T-helper 17 cell (primary cell): ENCODE data around the gene ATP2A3. TPM values are rescaled to one million over a fixed set of nuclear protein-coding genes. Genes with fewer than 3 reads are reported as not detected.
"Not testable (repeated sequence)": the region's sequence is repeated elsewhere in the genome, so short reads cannot be mapped to it uniquely, and the experiment has no call there.

Source experiments
- ATAC-seq: fragments of 150-1000 bp; cut with Tn5 transposase; 2 replicates; pipeline ENCODE4 v1.10.0; 2021; ENCODE audit warnings: mild to moderate bottlenecking, moderate library complexity
- DNase-seq, 3 donors: peaks; one replicate each; pipeline versions ENCODE4 v3.0.0 to v3.0.0-alpha.2; 2020 to 2021
- H3K9me3 ChIP-seq: one replicate; pipeline ENCODE4 v1.7.0; 2013; ENCODE audit warnings: low read length, mild to moderate bottlenecking; ENCODE audit not compliant: control insufficient read depth, poor library complexity, severe bottlenecking
- H3K27ac Mint-ChIP-seq: one replicate; pipeline ENCODE4 v1.8.0; 2022; ENCODE audit warnings: mild to moderate bottlenecking, moderate library complexity, mixed read lengths
- H3K27me3 Mint-ChIP-seq: one replicate; pipeline ENCODE4 v1.8.0; 2022; ENCODE audit warnings: mixed read lengths
- H3K36me3 Mint-ChIP-seq: one replicate; pipeline ENCODE4 v1.8.0; 2022; ENCODE audit warnings: low read depth, mixed read lengths
- H3K4me1 Mint-ChIP-seq: one replicate; pipeline ENCODE4 v1.8.0; 2022; ENCODE audit warnings: mild to moderate bottlenecking, mixed read lengths
- H3K4me3 Mint-ChIP-seq: one replicate; pipeline ENCODE4 v1.8.0; 2022; ENCODE audit warnings: mild to moderate bottlenecking, moderate library complexity, mixed read lengths
- total RNA-seq, 4 donors: library from RNA in 2 of 4; stranded (reverse) in 2 of 4; gene quantifications; one replicate each; pipeline ENCODE4 v1.2.3 and lab custom pipeline; 2022 to 2026

The ATP2A3 gene
- total RNA-seq, 2 donors from 2014 or later = 279 to 298 TPM

DNA sequence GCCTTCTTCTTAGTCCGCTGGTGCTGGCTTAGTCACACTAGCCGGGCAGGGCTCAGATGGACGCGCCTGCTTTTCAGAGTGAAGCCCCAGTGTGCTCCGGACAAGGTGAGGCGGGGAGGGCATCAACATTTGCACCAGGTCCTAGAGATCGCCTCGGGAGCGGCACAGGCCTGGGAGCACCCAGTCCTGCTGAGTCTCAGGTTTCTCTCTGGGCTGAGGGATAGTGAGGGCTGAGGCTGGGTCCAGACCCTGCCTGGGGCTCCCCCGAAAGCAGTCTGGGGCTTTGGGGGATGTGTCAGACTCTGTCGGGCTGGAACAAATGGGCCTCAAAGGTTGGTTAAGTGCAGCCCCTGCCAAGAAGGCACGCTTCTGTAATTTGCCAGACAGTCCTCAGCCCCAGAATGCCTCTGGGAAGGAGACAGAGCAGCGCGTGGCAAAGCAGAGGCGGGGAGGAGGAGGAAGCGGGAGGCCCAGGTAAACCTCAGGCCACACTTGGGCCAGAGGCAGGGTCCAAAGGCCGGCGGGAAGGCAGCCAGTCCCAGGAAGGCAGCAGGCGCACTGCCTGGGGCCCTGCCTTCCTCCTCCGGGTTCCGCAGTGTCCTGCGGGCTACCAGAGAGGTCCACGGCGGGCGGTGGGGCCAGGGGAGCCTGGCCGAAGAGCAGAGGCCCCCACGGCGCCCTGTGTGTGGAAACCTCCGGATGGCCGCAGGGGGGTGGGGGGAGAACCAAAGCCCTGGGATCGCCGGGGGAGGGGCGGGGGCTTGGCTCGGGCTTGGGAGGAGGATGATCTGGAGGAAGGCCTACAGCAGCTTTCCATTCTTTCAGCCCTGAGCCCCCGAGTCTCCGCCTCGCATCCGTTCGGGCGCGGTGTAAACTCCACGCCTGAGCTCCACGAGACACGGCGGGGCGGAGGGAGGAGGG lies 39.5 kb upstream of the ATP2A3 start:
- peak overlapping the region; percentile 31 for H3K4me3 Mint-ChIP-seq
- H3K27ac Mint-ChIP-seq = no peak overlapping the region
- no peak for ATAC-seq
- peaks cover 10% of the 10 kb centered on the region for H3K4me1 Mint-ChIP-seq
- DNase-seq = no peak
- peaks cover 3% of the 10 kb centered on the region for H3K36me3 Mint-ChIP-seq
- no peaks in the 10 kb centered on the region for H3K27me3 Mint-ChIP-seq
- no peaks in the 10 kb centered on the region for H3K9me3 ChIP-seq

DNA sequence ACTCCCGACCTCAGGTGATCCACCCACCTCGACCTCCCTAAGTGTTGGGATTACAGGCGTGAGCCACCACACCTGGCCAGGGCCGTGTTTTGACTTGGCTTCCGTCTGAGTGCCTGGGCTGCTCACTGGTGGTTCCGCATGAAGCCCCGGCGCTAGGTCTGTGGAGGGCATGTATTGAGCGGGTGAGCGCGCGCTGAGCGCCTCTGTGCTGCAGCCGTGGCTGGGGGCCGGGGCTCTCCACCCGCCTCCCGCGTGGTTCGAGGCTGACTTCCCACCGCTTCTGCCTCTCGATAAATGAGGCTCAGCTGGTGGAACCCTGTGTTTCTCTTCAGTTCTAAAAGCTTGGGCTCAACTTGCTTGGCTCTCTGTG lies 38.9 kb upstream of the ATP2A3 start:
- H3K27ac Mint-ChIP-seq = no peak overlapping the region
- H3K36me3 Mint-ChIP-seq = peaks cover 3% of the 10 kb centered on the region
- DNase-seq (no peak), ATAC-seq (no peak)
- H3K9me3 ChIP-seq = no peaks in the 10 kb centered on the region
- H3K4me3 Mint-ChIP-seq = peak overlapping the region; percentile 31
- peaks cover 10% of the 10 kb centered on the region for H3K4me1 Mint-ChIP-seq
- H3K27me3 Mint-ChIP-seq = no peaks in the 10 kb centered on the region

- DNase-seq (no peak), ATAC-seq (no peak)
- Mint-ChIP-seq H3K27me3 (peaks cover 5% of the 10 kb centered on the region), H3K4me1 (peaks cover 7% of the 10 kb centered on the region), H3K36me3 (no peaks in the 10 kb centered on the region), H3K4me3 (no peak overlapping the region), H3K27ac (no peak overlapping the region)
- H3K9me3 ChIP-seq = no peaks in the 10 kb centered on the region
These were observed 36.9 kb upstream of the ATP2A3 start for GRCh38 chr17:4001048-4001590.

DNA sequence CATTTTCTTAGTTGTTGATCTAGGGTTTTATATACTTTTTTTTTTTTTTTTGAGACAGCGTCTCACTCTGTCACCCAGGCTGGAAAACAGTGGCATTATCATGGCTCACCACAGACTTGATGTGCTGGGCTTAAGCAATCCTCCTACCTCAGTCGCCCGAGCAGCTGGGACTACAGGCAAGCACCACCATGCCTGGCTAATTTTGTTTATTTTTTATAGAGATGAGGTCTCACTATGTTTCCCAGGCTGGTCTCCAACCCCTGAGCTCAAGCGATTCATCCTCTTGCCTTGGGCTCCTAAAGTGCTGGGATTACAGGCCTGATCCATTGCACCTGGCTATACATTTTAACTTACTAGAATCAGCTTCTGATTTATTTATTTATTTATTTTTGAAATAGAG lies 34.2 kb upstream of the ATP2A3 start:
- Mint-ChIP-seq H3K27me3 (peaks cover 5% of the 10 kb centered on the region), H3K4me1 (peaks cover 3% of the 10 kb centered on the region)
- no peak for ATAC-seq

DNA sequence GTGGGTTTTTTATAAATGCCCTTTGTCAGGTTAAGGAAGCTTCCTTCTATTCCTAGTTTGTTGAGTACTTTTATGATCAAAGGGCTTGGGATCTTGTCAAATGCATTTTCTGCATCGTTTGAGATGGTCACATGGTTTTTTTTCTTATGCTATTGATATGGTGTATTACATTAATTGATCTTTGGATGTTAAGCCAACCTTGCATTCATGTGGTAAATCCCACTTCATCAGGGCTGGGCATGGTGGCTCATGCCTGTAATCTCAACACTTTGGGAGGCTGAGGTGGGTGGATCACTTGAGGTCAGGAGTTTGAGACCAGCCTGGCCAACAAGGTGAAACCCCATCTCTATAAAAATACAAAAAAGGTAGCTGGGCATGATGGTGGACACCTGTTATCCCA lies 30.8 kb upstream of the ATP2A3 start:
- Mint-ChIP-seq H3K4me1 (peaks cover 3% of the 10 kb centered on the region), H3K27ac (no peak overlapping the region), H3K4me3 (no peak overlapping the region), H3K27me3 (peaks cover 11% of the 10 kb centered on the region), H3K36me3 (peaks cover 2% of the 10 kb centered on the region)
- no peaks in the 10 kb centered on the region for H3K9me3 ChIP-seq
- no peak for ATAC-seq
- DNase-seq = no peak

More for the DNA sequence above, 34.2 kb upstream of the ATP2A3 start:
- H3K9me3 ChIP-seq = no peaks in the 10 kb centered on the region
- DNase-seq = no peak
- H3K27ac Mint-ChIP-seq = no peak overlapping the region
- H3K36me3 Mint-ChIP-seq = no peaks in the 10 kb centered on the region
- H3K4me3 Mint-ChIP-seq = no peak overlapping the region

DNA sequence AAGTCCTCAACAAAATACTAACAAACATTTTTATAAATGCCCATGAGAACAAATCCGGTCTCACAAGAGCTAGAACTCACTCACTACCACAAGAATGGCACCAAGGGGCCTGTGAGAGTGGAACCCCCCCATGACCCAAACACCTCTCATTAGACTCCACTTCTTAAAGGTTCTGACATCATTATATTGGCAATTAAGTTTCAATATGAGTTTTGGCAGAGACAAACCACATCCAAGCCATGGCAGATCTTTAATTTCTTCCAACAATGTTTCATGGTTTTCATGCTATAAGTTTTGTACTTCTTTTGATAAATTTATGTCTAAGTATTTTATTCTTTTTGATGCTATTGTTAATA lies 30.0 kb upstream of the ATP2A3 start:
- ATAC-seq (no peak), DNase-seq (no peak)
- H3K27me3 Mint-ChIP-seq = peaks cover 11% of the 10 kb centered on the region
- no peak overlapping the region for H3K4me3 Mint-ChIP-seq
- peaks cover 3% of the 10 kb centered on the region for H3K4me1 Mint-ChIP-seq
- H3K27ac Mint-ChIP-seq = no peak overlapping the region
- peaks cover 2% of the 10 kb centered on the region for H3K36me3 Mint-ChIP-seq
- no peaks in the 10 kb centered on the region for H3K9me3 ChIP-seq

DNA sequence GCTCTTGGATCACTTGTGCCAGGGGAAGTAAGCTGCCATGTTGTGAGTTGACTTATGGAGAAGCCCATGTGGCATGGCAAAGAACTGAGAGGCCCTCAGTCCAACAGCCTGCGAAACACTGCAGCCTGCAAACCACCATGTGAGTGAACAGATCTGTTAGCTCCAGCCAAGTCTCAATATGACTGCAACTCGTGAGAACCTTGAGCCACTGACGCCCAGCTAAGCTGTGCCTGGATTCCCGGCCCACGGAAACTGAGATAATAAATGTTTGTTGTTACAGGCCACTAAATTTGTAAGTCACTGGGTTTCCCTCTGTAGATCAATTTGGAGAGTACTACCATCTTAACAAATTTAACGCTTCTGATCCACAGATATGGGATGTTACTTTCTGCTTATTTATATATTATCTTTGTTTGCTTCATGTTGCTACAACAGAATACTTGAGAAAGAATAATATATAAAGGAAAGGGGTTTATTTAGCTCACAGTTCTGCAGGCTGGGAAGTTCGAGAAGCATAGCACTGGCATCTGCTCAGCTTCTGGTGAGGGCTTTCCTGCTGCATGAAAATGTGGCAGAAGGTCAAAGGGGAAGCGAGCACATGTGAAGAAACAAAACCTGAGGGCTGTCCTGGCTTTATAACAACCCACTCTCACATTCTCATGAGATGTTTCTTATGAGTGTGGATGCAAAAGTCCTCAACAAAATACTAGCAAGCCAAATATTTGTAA lies 29.4 kb upstream of the ATP2A3 start:
- H3K36me3 Mint-ChIP-seq = peaks cover 2% of the 10 kb centered on the region
- ATAC-seq = no peak

DNA sequence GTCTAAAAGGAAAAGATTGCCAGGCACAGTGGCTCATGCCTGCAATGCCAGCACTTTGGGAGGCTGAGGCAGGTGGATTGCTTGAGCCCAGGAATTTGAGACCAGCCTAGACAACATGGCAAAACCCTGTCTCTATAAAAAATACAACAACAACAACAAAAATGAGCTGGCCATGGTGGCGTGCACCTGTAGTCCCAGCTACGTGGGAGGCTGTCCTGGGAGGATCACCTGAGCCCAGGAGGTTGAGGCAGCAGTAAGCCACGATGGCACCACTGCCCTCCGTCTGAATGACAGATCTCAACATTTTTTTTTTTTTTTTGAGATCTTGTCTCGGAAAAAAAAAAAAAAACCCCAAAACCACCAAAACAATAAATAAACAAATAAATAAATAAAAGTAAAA lies 28.1 kb upstream of the ATP2A3 start:
- Mint-ChIP-seq H3K27ac (no peak overlapping the region), H3K4me3 (no peak overlapping the region), H3K36me3 (peaks cover 2% of the 10 kb centered on the region), H3K27me3 (peaks cover 11% of the 10 kb centered on the region), H3K4me1 (peaks cover 3% of the 10 kb centered on the region)
- no peaks in the 10 kb centered on the region for H3K9me3 ChIP-seq
- DNase-seq (no peak), ATAC-seq (no peak)

More for the DNA sequence above, 29.4 kb upstream of the ATP2A3 start:
- no peaks in the 10 kb centered on the region for H3K9me3 ChIP-seq
- Mint-ChIP-seq H3K4me3 (no peak overlapping the region), H3K4me1 (peaks cover 3% of the 10 kb centered on the region), H3K27ac (no peak overlapping the region), H3K27me3 (peaks cover 11% of the 10 kb centered on the region)
- DNase-seq = no peak

GRCh38 chr17:3991699-3992098 lies 27.5 kb upstream of the ATP2A3 start:
- not testable (repeated sequence) for H3K4me3 Mint-ChIP-seq, H3K9me3 ChIP-seq, H3K4me1 Mint-ChIP-seq, ATAC-seq, H3K36me3 Mint-ChIP-seq, H3K27ac Mint-ChIP-seq, DNase-seq
- peaks cover 11% of the 10 kb centered on the region for H3K27me3 Mint-ChIP-seq

DNA sequence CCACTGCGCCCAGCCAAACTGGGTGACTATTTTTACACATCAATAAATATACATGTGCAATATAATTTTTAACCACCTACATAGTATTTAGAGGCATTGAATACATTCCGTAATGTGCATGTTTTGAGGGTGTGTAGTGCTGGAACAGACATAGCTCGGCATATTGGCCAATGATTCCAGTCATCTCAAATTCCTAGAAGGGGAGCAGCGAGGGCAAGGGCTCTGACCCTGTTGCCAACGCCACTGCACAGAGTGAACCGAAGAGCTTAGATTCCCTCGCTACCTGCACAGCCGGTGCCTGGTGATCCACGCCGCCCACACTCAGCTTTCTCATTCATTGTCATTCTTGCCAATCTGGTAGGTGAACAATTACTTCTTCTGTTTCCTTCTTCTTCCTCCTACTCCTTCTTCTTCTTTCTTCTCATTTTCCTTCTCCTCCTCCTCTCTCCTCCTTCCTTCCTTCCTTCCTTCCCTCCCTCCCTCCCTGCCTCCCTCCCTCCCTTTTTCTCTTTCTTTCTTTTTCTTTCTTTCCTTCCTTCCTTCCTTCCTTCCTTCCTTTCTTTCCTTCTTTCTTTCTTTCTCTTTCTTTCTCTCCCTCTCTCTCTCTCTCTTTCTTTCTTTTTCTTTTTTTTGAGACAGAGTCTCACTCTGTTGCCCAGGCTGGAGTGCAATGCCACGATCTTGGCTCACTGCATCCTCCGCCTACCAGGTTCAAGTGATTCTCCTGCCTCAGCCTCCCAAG lies 26.3 kb upstream of the ATP2A3 start:
- Mint-ChIP-seq H3K27me3 (peaks cover 13% of the 10 kb centered on the region), H3K4me1 (peaks cover 3% of the 10 kb centered on the region), H3K27ac (no peak overlapping the region), H3K4me3 (no peak overlapping the region), H3K36me3 (peaks cover 2% of the 10 kb centered on the region)
- DNase-seq (no peak), ATAC-seq (no peak)
- H3K9me3 ChIP-seq = no peaks in the 10 kb centered on the region

DNA sequence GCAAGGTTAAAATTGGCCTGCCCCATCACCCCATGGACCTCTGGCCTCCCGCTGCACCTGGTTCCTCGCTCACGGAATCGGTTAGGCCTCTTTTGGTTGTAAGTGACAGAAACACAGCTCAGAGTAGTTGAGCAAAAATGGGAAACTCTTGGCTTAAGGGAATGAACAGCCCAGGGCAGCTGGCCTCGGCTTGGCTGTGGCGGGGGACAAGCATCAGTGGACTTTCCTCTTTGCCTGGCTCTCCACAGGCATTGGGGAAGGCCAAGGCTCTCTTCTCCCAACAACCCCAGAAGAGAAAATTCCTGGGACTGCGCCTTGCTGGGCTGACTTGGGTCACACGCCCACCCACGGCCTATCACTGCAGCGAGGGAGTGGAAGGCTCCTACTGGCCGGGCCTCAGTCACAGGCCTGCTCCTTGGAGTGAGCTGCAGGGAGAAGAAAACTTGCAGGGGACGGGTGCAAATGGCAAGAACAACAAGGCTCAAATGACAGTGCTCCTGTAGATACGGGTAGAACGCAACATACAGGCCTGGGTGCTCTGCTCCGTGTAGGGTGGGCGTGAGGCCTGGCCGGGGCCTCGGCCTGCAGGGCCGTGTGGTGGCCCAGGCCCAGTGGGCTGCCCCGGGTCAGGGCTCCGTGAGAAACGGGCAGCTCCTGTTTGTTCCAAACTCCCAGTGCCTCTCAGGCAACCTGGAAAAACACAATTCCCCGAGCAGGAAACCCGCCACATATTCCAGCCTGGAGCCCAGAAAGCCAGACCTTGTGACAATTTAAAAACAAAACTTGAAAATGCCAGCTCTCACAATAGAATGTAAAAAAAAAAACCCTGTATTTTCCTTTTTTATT lies 25.0 kb upstream of the ATP2A3 start:
- peaks cover 3% of the 10 kb centered on the region for H3K4me1 Mint-ChIP-seq

GRCh38 chr17:3988297-3989040 lies 24.2 kb upstream of the ATP2A3 start:
- Mint-ChIP-seq H3K27me3 (peaks cover 13% of the 10 kb centered on the region), H3K4me1 (peaks cover 7% of the 10 kb centered on the region)
- ATAC-seq = no peak

More for the DNA sequence above, 25.0 kb upstream of the ATP2A3 start:
- Mint-ChIP-seq H3K36me3 (peaks cover 2% of the 10 kb centered on the region), H3K27me3 (peaks cover 13% of the 10 kb centered on the region), H3K27ac (no peak overlapping the region), H3K4me3 (no peak overlapping the region)
- ATAC-seq (no peak), DNase-seq (no peak)
- H3K9me3 ChIP-seq = no peaks in the 10 kb centered on the region

More at GRCh38 chr17:3988297-3989040, 24.2 kb upstream of the ATP2A3 start:
- no peaks in the 10 kb centered on the region for H3K9me3 ChIP-seq
- Mint-ChIP-seq H3K27ac (no peak overlapping the region), H3K36me3 (peaks cover 2% of the 10 kb centered on the region), H3K4me3 (no peak overlapping the region)
- no peak for DNase-seq
